Right kidney (tissue), 1 donor: ENCODE measurements around the gene F2R.
"Not testable (repeated sequence)": the region's sequence is repeated elsewhere in the genome, so short reads cannot be mapped to it uniquely, and the experiment has no call there.

Experiments
- DNase-seq: peaks from one replicate; pipeline ENCODE4 v3.0.0-alpha.2; 2016

F2R gene

DNA sequence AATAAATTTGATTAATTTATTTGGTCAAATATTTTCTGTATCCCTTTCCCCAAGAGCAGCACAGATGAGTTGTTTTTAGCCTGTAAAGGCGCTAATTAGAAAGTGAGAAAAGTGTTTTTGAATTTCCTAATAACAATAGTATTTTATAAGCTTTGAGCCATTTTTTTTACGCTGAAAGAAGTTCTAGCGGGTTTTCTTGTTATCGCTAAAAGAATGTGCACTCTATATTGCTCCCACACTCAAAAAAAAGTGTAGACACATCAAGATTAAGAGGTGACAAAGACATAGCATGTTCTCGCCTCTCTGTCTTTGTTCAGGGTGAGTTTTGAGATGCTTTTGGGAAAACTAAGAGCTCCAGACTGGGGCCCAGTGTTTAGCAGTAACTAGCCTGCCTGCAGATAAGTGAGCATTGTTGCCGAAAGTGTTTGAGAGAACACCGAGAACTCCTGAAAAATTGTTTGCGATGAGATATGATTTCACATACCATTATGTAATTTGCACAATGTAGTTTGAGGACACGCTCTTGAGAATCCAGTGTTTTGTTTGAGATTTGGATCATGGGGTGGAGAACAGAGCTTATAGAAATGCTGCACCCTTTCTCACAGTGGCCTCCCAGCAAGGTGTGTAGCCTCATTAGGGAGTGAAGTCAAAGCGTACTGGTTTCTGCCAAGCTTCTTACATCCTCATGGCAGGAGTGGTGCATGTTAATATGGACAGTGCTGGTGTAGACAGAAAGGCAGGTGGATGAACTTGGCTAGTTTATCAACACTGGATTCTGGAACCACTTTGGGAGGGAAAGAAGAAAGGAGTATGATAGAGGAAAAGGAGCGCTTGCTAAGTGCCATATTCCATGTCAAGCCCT, 1.5 kb downstream of the F2R start:
- no peak for DNase-seq

DNA sequence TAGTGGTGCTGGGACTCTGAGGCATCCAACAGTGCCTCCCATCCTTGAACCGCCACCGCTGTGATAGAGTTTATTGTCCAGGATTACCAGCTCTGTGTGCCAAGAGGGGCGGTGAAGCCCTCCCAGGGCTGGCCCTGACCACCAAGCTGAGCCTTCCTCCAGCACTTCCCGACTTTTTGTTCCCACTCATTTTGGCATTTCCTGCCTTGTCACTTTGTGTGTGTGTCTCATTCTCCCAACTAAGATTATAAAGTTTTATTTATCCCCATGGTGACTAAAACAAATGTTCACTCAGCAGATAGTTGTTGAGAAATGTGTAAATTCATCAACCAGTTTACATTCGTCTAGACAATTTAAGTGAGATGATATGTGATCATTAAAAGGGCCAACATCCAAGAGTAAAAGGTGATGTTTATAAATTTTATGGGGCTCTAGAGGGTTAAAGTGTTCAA, 2.5 kb downstream of the F2R start:
- DNase-seq: no peak

DNA sequence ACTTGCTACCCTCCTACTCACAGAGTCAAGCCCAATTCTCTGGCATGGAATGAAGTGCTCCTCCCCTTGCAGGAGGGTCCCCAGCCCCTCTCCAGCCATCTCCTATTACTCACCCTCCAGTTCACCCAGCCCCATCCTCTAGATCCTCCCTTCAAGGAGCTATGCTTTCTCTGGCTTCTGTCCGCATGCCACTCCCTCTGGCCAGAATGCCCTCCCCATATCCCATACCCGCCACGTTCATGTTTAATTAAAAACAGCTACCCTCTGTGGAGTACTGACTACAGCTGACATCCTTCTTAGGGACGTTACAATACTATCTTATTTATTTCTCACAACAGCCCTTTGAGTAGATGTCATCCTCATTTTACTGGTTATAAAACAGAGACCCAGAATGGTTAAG, 3.0 kb downstream of the F2R start:
- DNase-seq: no peak

DNA sequence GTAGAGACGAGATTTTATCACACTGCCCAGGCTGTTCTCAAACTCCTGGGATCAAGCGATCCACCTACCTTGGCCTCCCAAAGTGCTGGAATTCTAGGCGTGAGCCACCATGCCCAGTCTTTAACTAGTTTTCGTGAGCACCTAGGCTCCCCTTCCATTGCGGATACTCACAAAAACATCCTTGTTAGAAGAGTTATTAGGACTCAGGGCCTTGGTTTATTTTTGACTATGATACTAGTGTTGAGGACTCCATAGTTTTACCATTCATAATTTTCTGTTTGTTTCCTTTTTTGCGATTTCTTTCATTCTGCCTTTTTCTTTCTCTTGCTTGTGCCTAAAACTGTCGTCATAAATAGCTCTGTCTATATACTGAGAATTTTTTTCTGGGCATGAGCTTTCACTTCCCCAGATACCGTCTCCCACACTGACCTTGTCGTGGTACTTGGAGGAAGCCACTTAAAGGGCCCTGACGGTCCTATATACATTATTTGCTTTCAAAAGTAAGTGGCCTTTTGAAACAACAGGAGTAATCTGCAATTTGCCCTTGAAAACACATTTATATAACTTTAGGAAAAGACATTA, 5.2 kb downstream of the F2R start:
- DNase-seq: no peak

DNA sequence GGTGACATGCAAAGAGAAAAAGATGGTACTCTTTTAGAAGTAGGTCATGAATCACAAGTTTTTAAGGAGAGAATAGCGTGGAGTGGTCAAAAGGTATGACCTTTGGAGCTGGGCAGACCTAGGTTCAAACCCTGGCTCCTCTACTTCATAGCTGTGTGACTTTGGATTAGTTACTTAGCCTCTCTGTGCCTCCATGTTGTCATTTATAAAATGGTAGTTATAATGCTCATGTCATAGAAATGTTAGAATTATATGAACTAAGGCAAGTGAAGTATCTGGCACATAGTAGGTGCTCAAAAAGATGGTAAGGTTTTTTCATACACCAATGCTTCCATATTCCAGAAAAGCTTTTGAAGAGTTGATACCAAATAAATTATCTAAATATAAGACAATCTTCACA, 7.3 kb downstream of the F2R start:
- DNase-seq: no peak

DNA sequence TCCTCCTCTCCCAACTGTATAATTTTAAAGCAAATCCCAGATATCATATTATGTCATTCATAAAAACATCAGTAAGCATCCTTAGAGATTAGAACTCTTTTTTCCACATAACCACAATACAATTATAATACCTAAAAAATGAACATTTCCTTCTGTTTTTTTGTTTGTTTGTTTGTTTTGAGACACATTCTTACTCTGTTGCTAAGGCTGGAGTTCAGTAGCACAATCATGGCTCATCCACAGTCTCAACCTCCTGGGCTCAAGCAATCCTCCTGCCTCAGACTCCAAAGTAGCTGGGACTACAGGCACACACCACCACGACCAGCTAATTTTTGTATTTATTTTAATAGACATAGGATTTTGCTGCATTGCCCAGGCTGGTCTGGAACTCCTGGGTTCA, 8.0 kb downstream of the F2R start:
- DNase-seq: no peak

DNA sequence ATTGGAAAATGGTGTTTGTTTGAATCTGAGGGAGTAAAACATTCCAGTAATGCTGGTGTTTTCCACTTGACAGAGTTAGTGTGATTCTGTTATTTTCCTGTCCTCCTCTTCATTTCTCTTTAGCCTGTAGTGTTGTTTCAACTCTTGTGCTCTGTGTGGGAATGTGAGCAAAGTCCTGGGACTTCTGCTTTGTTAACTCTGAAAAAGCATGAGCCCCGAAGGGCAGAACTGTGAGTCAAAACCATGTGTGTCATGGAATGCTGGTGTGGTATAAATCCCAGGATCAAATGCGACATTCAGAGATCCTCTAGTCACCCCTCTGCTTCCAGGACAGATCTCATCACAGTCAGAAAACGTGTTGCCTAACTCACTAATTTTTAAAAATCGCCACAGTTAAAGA, 8.9 kb downstream of the F2R start:
- no peak for DNase-seq

DNA sequence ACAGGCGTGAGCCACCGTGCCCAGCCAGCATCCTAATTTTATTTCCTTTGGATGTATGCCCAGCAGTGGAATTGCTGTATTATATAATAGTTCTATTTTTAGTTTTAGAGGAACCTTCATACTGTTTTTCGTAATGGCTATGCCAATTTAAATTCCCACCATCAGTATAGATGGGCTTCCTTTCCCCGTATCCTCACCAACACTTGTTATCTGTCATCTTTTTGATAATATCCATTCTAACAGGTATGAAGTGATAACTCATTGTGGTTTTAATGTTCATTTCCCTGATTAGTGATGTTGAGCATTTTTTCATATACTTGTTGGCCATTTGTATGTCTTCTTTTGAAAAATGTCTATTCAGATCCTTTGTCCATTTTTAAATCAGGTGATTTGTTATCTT, 13.0 kb downstream of the F2R start:
- DNase-seq: no peak

DNA sequence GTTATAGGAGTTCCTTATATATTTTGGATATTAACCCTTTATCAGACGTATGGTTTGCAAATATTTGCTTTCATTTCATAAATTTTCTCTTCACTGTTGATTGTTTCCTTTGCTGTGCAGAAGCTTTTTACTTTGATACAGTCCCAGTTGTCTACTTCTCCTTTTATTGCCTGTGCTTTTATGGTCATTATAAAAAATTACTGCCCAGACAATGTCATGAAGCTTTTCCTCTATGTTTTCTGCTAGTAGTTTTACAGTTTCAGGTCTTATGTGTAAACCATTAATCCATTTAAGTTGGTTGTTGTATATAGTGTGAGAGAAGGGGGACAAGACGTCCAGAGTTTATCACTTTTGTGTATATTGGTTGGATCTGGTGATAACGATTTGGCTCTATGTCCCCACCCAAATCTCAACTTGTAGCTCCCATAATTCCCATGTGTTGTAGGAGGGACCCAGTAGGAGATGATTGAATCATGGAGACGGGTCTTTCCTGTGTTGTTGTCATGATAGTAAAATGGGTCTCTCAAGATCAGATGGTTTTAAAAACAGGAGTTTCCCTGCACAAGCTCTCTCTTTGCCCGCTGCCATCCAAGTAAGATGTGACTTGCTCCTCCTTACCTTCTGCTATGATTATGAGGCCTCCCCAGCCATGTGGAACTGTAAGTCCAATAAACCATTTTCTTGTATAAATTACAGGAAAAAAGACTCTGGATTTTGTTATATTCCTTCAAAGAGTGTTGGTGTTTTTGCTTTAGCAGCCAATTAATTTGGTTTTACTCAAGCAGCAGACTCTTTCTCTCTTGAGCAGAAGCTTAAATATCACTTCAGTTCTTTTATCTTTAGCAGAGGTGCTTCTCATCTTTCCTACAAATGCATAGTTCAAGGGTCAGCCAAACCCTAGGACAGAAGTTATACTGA, 13.7 kb downstream of the F2R start:
- no peak for DNase-seq

DNA sequence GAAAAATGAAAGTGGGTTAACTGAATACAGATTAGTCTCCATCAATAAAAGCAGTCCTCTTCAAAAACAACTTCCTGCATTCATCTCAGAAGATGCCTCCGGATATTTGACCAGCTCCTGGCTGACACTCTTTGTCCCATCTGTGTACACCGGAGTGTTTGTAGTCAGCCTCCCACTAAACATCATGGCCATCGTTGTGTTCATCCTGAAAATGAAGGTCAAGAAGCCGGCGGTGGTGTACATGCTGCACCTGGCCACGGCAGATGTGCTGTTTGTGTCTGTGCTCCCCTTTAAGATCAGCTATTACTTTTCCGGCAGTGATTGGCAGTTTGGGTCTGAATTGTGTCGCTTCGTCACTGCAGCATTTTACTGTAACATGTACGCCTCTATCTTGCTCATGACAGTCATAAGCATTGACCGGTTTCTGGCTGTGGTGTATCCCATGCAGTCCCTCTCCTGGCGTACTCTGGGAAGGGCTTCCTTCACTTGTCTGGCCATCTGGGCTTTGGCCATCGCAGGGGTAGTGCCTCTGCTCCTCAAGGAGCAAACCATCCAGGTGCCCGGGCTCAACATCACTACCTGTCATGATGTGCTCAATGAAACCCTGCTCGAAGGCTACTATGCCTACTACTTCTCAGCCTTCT, 16.6 kb downstream of the F2R start:
- DNase-seq: no peak

DNA sequence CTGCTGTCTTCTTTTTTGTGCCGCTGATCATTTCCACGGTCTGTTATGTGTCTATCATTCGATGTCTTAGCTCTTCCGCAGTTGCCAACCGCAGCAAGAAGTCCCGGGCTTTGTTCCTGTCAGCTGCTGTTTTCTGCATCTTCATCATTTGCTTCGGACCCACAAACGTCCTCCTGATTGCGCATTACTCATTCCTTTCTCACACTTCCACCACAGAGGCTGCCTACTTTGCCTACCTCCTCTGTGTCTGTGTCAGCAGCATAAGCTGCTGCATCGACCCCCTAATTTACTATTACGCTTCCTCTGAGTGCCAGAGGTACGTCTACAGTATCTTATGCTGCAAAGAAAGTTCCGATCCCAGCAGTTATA, 17.1 kb downstream of the F2R start:
- DNase-seq: no peak

DNA sequence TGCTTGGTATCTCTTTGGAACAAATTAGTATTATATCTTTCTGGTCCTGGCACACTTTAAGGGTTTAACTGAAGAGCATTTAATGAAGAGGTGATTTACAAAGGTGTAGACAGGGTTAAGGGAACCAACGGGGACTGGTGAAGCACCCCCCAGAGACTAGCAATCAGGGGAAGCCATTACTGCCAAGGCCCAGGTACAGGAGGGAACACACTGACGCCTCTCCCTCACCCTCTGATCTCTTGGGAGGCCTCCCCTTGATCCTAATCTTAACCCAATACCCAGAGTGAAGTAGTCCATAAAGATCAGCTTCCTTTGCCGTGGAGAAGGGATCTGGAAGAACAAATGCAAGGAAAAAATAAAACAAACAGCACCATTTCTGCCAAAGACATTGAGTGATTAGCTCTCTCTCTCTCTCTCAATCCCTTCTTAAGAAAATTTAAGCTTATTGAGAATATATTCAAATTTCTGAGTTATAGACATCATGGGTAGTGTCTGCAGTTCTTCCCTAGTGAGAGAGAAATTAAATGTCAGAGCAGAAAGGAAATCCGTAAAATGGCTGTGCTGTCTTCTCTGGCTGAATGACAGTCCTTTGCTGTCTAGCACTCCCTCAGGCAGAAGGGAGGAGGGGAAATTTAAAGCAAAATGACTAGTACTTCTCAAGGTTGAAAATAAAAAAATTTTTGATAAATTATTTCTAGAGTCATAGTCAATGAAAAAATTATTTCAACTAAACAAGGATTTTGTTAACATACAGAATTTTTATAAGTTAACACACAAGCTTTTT, 20.0 kb downstream of the F2R start:
- DNase-seq: no peak

DNA sequence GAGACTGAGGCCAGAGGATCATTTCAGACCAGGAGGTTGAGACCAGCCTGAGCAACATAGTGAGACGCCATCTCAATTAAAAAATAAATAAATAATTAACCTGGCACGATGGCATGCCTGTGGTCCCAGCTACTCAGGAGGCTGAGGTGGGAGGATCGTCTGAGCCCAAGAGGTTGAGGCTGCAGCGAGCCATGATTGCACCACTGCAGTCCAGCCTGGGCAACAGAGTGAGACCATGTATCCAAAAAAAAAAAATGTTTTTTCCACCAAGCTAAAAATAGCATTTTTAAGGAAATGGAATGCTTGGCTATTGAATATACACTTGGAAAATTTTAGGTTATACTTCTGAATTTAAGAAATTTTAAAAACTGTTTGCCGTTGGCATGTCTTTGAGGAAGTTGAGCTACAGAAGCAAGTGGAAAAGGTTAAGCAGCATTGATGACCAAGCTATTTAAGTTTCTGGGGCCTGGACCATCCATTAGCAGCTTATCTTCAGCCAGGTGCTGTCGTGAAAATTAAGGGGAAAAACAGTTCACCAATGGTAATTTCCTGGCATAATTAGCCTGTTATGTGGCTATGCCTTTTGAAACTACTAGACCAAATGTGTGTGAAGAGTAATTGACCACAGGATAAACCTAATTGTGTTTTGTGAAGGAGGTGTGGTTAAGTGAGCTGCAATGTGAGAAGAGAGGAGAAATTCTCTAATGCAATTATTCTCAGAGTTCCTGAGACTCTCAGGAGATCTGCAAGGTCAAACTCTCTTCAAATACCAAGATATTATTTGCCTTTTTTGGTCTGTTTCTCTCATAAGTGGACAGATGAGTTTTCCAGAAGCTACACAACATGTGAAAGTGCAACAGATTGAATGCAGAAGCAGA, 21.0 kb downstream of the F2R start:
- DNase-seq: no peak

DNA sequence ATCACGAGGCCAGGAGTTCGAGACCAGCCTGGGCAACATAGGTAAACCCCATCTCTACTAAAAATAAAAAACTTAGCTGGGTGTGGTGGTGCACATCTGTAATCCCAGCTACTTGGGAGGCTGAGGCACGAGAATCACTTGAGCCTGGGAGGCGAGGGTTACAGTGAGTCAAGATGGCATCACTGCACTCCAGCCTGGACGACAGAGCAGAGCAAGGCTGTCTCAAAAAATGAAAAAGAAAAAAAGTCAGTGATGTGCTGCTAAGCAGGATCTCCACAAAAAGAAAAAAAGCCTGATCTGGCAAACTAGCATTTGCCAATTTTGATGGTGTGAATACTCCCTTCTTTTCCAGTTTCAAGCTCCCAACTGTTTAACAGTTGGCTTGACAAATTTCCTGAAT, 21.9 kb downstream of the F2R start:
- DNase-seq: no peak

DNA sequence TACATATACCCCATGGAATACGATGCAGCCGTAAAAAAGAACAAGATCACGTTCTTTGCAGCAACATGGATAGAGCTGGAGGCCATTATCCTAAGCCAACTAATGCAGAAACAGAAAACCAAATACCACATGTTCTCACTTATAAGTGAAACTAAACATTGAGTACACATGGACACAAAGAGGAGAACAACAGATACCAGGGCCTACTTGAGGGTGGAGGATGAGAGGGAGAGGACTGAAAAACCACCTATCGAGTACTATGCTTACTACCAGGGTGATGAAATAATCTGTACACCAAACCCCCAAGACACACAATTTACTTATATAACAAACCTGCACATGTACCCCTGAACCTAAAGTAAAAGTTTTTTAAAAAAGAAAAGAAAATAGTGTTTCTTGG, 25.6 kb downstream of the F2R start:
- DNase-seq: not testable (repeated sequence)

DNA sequence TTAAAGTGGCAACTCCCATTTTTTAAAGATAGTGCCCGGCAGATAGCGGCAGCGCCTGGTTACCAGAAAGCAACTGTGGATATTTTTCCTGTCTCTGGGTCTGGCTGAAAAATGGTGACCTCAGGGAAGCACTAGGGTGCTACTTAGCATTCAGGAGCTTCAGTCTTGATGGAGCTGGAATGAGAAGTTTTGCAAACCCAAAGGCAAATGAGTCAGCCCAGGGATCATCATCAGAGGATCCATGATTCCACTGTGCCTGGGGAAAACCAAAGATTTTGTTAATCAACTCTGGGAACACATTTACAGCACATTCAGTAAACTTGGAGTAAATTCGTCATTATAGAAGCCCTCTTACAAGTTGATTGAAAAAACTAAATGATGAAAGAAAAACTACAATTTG, 26.7 kb downstream of the F2R start:
- no peak for DNase-seq

DNA sequence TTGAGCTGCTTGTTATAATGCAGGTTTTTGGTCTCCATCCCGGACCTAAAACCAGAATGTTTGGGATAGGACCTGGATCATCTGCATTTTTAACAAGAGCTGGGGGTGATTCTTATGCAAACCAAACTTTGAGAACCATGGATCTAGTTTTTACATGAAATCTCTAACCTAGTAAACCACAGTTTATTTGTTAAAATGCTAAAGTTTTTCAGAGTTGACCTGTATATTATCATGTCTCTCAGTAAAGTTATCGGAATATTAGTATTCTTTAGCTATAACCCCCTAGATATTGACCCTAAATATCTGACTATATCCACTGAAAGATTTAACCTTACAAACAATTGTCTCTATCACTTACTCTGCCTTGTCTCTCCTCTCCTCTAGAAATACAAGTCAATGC, 28.7 kb downstream of the F2R start:
- DNase-seq: no peak

DNA sequence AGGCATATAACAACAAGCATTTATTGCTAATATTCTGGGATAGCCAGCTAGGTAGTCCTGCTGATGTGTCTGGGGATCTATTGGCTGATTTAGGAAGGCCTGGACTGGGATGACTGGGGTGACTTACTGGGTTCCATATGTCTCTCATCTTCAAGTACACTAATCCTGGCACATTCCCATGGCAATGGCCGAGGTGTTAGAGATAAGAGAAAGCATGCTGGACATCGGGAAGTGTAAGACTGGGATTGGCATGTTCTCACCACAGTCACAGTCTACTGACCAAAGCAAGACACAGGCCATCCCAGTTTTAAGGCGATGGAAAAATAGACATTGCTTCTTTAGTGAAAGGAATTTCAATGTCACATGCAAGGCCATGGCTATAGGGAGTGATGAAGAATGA, 29.7 kb downstream of the F2R start:
- DNase-seq: no peak

DNA sequence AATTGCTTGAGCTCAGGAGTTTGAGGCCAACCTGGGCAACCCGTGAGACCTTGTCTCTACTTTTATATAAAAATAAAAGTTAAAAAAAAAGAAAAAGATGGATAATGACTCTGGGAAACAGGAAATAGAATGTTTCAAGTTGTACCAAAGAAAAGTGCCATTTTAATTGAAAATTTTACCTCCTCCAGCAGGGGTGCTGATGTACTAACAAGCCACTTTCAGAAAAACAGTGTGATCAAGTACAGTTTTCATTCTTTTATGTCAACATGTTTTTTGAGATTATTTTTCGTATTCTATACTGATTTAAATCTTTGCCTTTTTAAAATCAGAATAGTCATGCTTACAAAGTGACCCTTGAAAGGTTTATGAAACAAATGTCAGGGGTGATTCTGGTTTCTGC, 30.8 kb downstream of the F2R start:
- no peak for DNase-seq

DNA sequence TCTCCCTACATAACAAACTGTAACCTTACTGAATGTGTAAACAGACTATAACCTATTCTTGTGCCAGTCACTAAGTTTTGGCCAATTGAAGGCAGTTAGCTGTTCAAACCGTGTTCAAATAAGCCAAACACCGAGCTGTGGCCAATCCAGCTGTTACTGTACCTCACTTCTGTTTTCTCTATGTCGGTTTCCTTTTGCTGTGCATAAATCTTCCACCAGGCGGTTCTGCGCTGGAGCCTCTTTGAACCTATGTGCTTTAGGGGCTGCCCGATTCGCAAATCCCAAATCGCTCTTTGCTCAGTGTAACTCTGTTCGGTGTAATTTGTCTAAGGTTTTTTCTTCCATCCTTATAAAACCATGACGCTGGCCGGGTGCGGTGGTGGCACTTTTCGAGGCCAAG, 31.8 kb downstream of the F2R start:
- DNase-seq: no peak

DNA sequence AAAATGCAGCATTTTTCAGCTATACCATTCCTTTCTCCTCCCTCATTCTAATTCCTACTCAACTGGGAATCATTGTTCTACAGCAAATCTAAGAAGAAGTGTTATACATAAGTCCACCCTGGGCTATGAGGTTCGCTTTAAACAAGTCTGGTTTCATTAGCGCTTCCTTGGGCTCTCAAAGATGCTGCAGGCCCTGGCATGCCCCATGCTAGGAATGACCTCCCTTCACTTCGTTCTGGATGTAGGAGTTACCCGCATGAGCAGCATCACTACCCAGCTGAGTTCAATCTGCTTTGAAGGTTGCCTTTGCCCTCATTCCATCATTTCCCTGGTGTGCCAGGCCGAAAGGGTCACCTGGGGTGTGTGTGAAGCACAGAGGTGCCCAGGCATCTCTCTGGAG, 35.4 kb downstream of the F2R start:
- no peak for DNase-seq
